GM12864 (cell line): ENCODE results near the gene ZNF177.

Source experiments
- DNase-seq: peaks from one replicate; pipeline ENCODE4 v3.0.0-alpha.2; 2011; ENCODE audit warnings: low read depth
- H3K4me3 ChIP-seq: 2 replicates; pipeline ENCODE4 v1.5.1; 2011; ENCODE audit warnings: mild to moderate bottlenecking, low read depth, low read length, control low read depth
- TF ChIP-seq, protein P1 (sequence below): IDR thresholded peaks from 2 replicates; pipeline ENCODE4 v1.5.1; 2011; ENCODE audit warnings: low read depth, mild to moderate bottlenecking, moderate library complexity, low read length, control low read depth, inconsistent platforms; ENCODE audit errors: missing control alignments

ZNF177 gene

DNA sequence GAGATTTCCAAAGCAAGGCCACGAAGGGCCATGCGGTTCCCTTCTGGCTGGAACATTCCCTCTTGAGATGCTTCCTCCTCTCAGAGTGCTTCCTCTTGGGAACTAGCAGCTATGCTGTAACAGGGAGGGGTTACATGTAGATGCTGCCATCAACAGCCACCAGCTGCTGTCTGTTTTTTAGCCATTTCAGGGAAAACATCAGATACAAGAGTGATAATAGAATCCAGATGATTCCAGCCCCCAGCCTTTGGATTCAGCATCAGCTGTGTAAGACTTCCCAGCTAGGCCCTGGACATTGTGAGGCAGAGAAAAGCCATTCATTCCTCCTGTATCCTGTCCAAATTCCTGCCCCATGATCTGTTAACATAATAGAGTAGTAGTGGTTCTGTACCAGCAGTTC lies 8.2 kb upstream of the ZNF177 start:
- TF ChIP-seq, protein P1, sequence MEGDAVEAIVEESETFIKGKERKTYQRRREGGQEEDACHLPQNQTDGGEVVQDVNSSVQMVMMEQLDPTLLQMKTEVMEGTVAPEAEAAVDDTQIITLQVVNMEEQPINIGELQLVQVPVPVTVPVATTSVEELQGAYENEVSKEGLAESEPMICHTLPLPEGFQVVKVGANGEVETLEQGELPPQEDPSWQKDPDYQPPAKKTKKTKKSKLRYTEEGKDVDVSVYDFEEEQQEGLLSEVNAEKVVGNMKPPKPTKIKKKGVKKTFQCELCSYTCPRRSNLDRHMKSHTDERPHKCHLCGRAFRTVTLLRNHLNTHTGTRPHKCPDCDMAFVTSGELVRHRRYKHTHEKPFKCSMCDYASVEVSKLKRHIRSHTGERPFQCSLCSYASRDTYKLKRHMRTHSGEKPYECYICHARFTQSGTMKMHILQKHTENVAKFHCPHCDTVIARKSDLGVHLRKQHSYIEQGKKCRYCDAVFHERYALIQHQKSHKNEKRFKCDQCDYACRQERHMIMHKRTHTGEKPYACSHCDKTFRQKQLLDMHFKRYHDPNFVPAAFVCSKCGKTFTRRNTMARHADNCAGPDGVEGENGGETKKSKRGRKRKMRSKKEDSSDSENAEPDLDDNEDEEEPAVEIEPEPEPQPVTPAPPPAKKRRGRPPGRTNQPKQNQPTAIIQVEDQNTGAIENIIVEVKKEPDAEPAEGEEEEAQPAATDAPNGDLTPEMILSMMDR: no peak
- no peak for DNase-seq
- no peak overlapping the region for H3K4me3 ChIP-seq

DNA sequence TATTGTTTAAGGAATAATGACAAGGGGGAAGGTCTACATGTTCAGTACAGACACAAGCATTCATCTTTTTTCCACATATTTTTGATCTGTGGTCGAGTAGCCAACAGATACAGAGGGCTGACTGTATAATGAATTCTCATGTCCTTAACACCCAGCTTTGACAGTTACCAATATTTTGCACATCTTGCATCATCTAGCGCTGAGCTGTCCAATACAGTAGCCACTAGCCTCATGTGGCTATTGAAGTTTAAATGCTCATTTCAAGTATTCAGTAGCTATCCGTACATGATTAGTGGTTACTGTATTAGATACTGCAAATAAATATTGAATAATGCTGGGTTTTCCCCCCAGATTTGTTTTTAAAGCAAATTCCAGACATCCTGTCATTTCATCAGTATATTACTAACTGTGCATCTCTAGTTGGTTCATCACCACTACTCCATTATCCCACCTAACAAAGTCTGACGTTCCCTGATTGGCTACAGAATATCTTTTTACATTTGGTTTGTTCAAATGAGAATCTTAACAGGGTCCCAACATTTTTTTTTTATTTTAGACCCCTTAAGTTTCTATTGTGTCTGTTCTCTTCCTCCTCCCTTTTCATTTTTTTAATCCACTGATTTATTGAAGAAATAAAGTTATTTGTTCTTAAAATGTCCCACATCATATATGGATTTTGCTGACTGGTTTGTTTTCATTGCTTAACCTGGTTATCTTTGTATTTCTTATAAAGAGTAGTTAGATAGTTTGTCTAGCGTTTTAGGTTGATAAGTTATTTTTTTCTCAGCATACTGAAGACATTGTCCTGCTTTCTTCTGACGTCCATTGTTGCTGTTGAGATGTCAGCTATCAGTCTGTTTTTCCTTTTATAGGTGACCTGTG lies 8.2 kb downstream of the ZNF177 start:
- DNase-seq: no peak
- TF ChIP-seq, protein P1: no peak
- no peak overlapping the region for H3K4me3 ChIP-seq

DNA sequence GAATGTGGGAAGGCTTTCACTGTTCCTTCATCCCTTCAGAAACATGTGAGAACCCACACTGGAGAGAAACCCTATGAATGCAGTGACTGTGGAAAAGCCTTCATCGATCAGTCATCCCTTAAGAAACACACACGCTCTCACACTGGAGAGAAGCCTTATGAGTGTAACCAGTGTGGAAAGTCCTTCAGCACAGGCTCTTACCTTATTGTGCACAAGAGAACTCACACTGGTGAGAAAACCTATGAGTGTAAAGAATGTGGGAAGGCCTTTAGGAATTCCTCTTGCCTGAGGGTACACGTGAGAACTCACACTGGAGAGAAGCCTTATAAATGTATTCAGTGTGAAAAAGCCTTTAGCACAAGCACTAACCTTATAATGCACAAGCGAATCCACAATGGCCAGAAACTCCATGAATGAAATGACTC lies 18.6 kb downstream of the ZNF177 start:
- TF ChIP-seq, protein P1: no peak
- no peak for DNase-seq
- no peak overlapping the region for H3K4me3 ChIP-seq

DNA sequence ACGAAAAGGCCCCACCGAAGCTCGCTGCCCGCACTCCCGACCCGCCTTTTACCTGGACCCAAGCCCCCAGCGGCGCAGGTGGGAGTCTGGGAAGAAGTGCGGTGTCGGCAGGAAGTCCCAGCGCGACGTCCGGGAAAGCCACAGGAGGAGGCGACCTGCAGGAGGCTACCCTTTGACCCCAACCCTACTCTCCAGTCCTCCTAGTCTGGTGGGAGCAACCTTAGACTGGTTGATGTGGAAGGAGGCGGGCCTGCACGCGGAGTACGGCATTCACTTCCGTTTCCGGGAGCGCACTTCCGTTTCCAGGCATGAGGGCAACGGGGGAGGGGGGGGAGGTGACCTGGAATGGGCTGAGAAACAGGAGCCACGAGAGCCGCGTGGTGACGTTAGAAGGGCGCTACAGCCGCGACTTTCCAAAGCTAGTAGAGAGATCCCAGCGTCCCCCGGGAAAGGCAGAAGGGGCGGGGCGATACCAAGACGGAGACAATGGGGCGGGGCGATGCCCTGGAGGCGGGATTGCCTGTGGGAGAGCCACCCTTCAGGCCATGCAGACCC lies 44.1 kb downstream of the ZNF177 start:
- TF ChIP-seq, protein P1: no peak
- H3K4me3 ChIP-seq: no peak overlapping the region

DNA sequence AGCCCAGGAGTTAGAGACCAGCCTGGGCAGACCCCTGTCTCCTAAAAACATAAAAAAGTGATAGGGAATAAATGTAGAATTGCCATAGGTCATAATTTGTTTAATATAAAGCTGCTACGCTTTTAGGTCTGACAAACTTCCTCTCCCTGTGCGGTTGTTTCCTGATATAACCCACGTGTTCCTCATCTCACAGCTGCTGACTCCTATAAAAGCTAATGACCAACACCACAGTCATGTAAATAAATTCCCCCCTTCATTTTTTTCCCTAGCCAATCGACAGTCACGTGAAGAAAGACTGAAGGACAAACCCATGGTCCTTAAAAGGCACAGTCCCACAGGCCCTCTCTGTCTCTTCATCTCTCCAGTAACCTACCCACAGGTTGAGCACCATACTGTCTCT lies 45.0 kb downstream of the ZNF177 start:
- TF ChIP-seq, protein P1: no peak
- no peak for DNase-seq
- H3K4me3 ChIP-seq: no peak overlapping the region

More for the DNA sequence above, 44.1 kb downstream of the ZNF177 start:
- DNase-seq: no peak

DNA sequence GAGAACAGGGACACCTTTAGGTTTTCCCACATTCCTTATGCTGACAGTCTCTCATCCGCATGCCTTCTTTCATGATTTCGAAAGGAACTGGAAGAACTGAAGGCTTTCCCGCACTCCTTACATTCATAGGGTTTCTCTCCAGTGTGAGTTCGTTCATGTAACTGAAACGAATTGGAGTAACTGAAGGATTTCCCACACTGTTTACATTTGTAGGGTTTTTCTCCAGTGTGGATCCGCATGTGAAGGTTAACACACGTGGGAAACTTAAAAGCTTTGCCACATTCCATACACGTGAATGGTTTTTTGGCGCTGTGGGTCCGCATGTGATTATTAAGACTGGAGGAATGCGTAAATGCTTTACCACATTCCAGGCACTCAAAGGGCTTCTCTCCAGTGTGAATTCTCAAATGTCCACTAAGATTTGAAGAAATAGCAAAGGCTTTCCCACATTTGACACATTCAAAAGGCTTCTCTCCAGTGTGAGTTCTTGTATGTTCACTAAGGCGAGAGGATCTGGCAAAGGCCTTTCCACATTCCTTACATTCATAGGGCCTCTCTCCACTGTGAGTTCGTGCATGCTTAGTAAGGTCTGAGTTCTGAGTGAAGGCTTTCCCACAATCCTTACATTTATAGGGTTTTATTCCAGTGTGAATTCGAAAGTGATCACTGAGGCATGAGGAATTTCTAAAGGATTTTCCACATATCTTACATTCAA lies 50.6 kb downstream of the ZNF177 start:
- no peak for DNase-seq
- H3K4me3 ChIP-seq: no peak overlapping the region
- TF ChIP-seq, protein P1: no peak
